Large intestine (tissue), 12 donors: Measurements from ENCODE around the gene CAPZA3. TPM values are rescaled to one million over a fixed set of nuclear protein-coding genes. Genes with fewer than 3 reads are reported as not detected.
"Not testable (repeated sequence)": the region's sequence is repeated elsewhere in the genome, so short reads cannot be mapped to it uniquely, and the experiment has no call there.

Source experiments
- DNase-seq, 2 donors: peaks; one replicate each; pipeline versions ENCODE4 v3.0.0 to v3.0.0-alpha.2; 2013
- H3K27ac ChIP-seq: one replicate; pipeline ENCODE4 v1.5.1; 2013; ENCODE audit warnings: low read length
- H3K27me3 ChIP-seq: 2 replicates; pipeline ENCODE4 v1.6.1; 2013; ENCODE audit warnings: low read length; ENCODE audit not compliant: control insufficient read depth, insufficient read depth
- H3K36me3 ChIP-seq: 2 replicates; pipeline ENCODE4 v1.6.1; 2013; ENCODE audit warnings: low read length; ENCODE audit not compliant: control insufficient read depth, insufficient read depth
- H3K4me1 ChIP-seq: one replicate; pipeline ENCODE4 v1.6.1; 2013; ENCODE audit warnings: low read length; ENCODE audit not compliant: control insufficient read depth, insufficient read depth
- H3K4me3 ChIP-seq: one replicate; pipeline ENCODE4 v1.5.1; 2013; ENCODE audit warnings: low read length
- H3K9me3 ChIP-seq: one replicate; pipeline ENCODE4 v1.6.1; 2013; ENCODE audit warnings: mild to moderate bottlenecking, low read depth, low read length, moderate library complexity; ENCODE audit not compliant: control insufficient read depth
- WGBS: methylation state at CpG from one replicate; pipeline ENCODE4 v1.1.5; 2013; ENCODE audit warnings: low lambda C conversion rate; ENCODE audit not compliant: insufficient coverage; 5-methylcytosine and 5-hydroxymethylcytosine counted together
- long read RNA-seq, 11 donors: transcript quantifications; one replicate each; lab custom pipeline, GENCODE V29; 2026
- polyA plus RNA-seq: library from polyadenylated mRNA; unstranded; fragments of 120-200 nt; gene quantifications from one replicate; pipeline ENCODE4 v1.2.1, GENCODE V29; 2013

CAPZA3 gene, protein sequence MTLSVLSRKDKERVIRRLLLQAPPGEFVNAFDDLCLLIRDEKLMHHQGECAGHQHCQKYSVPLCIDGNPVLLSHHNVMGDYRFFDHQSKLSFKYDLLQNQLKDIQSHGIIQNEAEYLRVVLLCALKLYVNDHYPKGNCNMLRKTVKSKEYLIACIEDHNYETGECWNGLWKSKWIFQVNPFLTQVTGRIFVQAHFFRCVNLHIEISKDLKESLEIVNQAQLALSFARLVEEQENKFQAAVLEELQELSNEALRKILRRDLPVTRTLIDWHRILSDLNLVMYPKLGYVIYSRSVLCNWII
- 0.04 TPM for polyA plus RNA-seq
- long read RNA-seq, donor 1 = 0 reads
- long read RNA-seq, donor 2 = 0 reads
- long read RNA-seq, donor 3 = 0 reads
- long read RNA-seq, donor 4 = 0 reads
- long read RNA-seq, donor 5 = 0 reads
- long read RNA-seq, donor 6 = 0 reads
- long read RNA-seq, donor 7 = 0 reads
- long read RNA-seq, donor 8 = 0 reads
- long read RNA-seq, donor 9 = 0 reads
- long read RNA-seq, donor 10 = 0 reads
- long read RNA-seq, donor 11 = 0 reads

DNA sequence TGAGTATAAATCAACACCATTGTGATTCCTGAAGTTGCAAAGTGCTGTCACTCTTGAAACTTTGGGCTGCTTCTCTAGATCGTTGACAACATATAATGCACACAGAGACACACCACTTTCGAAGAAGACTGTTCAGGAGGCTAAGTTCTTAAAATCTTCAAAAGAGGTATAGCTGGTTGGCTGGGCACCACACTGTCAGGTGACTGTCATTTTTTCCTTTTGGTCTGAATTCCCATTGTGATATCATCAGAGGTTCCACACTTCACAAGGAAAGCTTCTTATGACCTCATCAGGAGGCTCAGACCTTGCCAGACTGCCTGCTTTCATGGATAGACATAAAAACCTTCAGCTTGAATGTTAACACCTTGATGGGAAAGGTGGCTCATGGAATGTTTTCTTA lies at the start of gene CAPZA3, which contains the start of gene PLCZ1:
Gene CAPZA3 (plus strand): TSS at position 301 of the 400 bp plus-strand sequence. CDS start 150 bp downstream, outside the sequence.
Gene PLCZ1 (minus strand): TSS at position 194 of the 400 bp plus-strand sequence. CDS start 641 bp downstream, outside the sequence.
- WGBS = no CpG with 5 or more reads among the region's 2 CpGs
- H3K4me1 ChIP-seq = no peaks in the 10 kb centered on the region

DNA sequence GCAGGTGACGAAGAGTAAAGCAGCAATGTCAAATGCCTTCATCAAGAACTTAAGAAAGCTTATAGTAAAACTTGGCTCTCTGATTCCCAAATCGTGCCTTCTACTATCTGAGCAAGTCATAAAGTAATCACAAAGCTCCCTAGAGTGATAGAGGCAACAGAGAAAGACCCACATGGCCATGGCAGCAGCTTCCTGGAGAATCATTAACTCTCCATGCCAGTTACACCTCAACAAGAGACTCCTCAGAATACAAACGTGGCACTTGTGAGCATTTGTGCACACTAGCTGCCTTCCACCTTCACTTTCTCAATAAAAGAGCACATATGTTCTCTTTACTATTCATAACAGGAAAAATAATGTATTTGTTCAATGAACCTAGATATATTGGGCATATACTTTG lies 48.1 kb upstream of the CAPZA3 start:
- H3K4me1 ChIP-seq = peaks cover 3% of the 10 kb centered on the region
- no peak overlapping the region for H3K4me3 ChIP-seq
- peak; percentile 41 to 67 for DNase-seq
- WGBS = no CpG with 5 or more reads among the region's 3 CpGs
- no peaks in the 10 kb centered on the region for H3K27me3 ChIP-seq
- no peaks in the 10 kb centered on the region for H3K36me3 ChIP-seq
- no peaks in the 10 kb centered on the region for H3K9me3 ChIP-seq
- peak overlapping the region; percentile 34 for H3K27ac ChIP-seq

More for the DNA sequence above, at the start of gene CAPZA3, which contains the start of gene PLCZ1:
- Histone ChIP-seq H3K4me3 (no peak within 1 kb of the TSS), H3K27me3 (no peaks in the 10 kb centered on the region), H3K9me3 (peaks cover 19% of the 10 kb centered on the region), H3K36me3 (no peaks in the 10 kb centered on the region), H3K27ac (no peak within 1 kb of the TSS)
- DNase-seq = no peak

DNA sequence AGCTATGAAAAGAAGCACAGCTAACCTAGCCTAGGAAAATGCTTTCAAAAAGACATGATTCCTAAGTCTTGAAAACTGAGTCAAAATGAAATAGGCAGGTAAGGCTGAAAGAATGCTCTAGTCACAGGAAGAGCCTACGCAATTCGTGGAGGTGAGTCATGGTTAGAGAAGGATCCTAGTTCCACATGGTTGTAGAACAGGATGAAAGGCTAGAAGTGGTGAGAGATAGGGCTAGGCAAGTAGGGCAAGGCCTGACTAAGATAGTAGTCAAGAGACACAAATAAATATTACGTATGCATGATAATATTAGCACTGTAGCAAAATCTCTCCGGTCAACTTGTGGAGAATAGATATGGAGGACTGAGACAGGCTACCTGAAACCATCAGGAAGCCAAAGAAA lies 47.3 kb upstream of the CAPZA3 start:
- Histone ChIP-seq H3K36me3 (no peaks in the 10 kb centered on the region), H3K4me3 (no peak overlapping the region), H3K27me3 (no peaks in the 10 kb centered on the region), H3K27ac (peak overlapping the region; percentile 34), H3K9me3 (no peaks in the 10 kb centered on the region), H3K4me1 (peaks cover 3% of the 10 kb centered on the region)
- WGBS = 70% methylated on average over 2 of the region's 4 CpGs
- DNase-seq = peak; percentile 56 to 69

DNA sequence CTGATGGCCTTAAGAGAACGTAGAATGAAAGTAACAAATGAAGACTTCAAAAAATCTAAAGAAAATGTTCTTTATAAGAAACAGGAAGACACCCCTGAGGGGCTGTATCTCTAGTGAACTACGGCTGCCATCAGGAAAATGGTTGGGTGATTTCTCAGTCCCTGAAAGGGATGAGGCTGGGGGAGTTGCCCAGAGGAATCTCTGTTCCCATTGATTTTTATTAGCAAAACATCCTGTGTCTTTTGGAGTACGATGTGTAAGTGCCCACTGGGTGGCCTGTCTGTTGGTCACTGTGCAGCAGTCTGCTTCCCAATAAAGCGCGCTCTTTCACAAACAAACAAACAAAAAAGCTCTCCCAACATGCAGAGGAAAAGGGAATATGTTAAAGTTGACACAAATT lies 43.9 kb upstream of the CAPZA3 start:
- DNase-seq = not testable (repeated sequence)

DNA sequence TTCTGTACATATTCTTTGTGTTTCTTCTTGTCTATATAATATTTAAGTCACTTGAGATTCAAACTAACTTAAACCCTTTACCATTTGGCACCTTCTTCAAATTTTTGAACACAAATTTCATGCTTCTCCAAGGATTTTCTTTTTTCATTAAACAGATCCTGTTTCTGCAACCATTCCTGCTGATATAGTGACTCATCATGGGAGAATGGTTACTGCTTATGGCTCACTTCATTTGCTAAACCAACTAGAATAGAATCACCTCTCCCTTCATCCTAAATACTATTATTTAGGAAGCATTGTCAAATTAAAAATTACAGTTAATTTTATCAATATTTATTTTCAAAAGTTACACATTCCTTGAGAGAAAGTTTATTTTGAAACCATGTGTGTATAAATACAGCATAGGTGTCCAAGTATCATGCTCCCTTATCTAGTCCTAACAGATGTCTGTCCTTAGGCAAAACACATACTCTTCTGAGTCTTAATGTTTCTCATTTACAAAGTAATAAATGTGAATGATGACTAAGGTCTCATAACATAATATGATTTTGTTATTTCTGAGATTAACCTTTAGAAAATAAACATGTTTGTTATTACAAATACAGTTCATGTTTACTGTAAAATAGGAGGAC lies 40.8 kb upstream of the CAPZA3 start:
- Histone ChIP-seq H3K4me3 (no peak overlapping the region), H3K4me1 (no peaks in the 10 kb centered on the region), H3K27me3 (no peaks in the 10 kb centered on the region), H3K9me3 (no peaks in the 10 kb centered on the region), H3K36me3 (no peaks in the 10 kb centered on the region), H3K27ac (no peak overlapping the region)
- no peak for DNase-seq

More for the DNA sequence above, 43.9 kb upstream of the CAPZA3 start:
- not testable (repeated sequence) for H3K9me3 ChIP-seq, H3K27ac ChIP-seq, H3K4me1 ChIP-seq, H3K36me3 ChIP-seq, H3K4me3 ChIP-seq, H3K27me3 ChIP-seq
- WGBS = 100% methylated on average over 2 of the region's 5 CpGs

DNA sequence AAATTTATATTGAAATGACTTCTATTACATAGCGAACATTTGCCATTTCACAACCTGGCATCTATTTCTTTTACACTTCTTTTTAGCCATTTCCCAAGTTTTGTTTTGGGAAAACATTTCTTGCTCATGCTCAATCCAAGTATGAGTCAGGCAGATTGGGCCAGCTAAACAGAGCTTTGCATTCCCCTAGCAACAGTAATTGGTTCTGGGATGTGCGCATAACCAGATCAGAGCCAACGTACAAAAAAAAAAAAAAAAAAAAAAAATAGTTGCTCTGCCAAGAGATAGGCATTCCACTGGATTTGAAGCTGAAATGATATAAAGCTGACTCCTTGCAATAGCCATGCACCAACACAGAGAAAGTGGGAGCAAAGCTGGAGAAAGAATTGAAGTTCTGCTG lies 37.6 kb upstream of the CAPZA3 start:
- WGBS = no CpG with 5 or more reads among the region's 3 CpGs
- Histone ChIP-seq H3K4me3 (no peak overlapping the region), H3K27ac (no peak overlapping the region), H3K9me3 (no peaks in the 10 kb centered on the region), H3K4me1 (peaks cover 17% of the 10 kb centered on the region), H3K27me3 (no peaks in the 10 kb centered on the region), H3K36me3 (no peaks in the 10 kb centered on the region)
- DNase-seq = no peak

DNA sequence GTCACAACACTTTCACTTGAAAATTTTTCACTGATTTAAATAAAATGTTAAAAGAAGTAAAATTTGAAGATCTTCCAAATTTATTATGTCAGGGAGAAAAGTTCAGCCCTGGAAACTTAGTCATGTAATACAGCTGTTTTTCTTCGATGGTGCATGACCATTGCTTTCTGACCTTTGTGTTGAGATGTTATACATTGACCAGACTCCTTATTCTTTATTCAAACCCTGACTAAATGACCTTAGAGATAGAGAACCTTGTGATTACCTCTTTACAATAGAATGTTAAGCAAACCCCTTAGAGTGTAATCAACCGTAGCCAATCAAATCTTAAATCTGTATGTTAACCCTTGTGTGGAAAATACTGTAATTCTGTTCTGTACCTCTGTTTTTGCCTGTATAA lies 34.6 kb upstream of the CAPZA3 start:
- no peaks in the 10 kb centered on the region for H3K27me3 ChIP-seq
- no peak overlapping the region for H3K4me3 ChIP-seq
- H3K27ac ChIP-seq = peak overlapping the region; percentile 83
- peaks cover 3% of the 10 kb centered on the region for H3K9me3 ChIP-seq
- peak; percentile 27 to 76 for DNase-seq
- no CpG with 5 or more reads among the region's 2 CpGs for WGBS
- H3K36me3 ChIP-seq = no peaks in the 10 kb centered on the region
- peaks cover 17% of the 10 kb centered on the region for H3K4me1 ChIP-seq

DNA sequence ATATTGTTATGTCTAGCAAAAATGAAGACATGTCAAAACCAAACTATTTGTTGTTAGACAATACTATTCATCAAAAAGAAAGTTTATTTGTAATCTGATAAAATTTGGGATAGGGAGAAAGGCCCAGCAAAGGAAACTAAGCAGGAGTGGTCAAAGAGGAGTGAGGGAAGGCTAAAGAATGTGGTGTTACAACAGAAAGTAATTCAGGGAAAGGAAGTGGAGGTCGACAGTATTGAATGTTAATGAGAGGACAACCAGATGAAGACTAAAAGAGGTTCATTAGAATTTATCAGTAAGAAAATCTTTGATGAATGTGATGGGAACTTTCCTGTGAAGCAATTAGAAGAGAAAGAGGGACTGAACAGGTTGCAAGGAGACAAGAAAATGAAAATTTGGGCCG lies 34.0 kb upstream of the CAPZA3 start:
- 80% methylated on average over 1 of the region's 2 CpGs for WGBS
- no peaks in the 10 kb centered on the region for H3K36me3 ChIP-seq
- peaks cover 3% of the 10 kb centered on the region for H3K9me3 ChIP-seq
- H3K27ac ChIP-seq = peak overlapping the region; percentile 83
- no peak for DNase-seq
- H3K4me1 ChIP-seq = peaks cover 17% of the 10 kb centered on the region
- no peaks in the 10 kb centered on the region for H3K27me3 ChIP-seq
- H3K4me3 ChIP-seq = no peak overlapping the region

DNA sequence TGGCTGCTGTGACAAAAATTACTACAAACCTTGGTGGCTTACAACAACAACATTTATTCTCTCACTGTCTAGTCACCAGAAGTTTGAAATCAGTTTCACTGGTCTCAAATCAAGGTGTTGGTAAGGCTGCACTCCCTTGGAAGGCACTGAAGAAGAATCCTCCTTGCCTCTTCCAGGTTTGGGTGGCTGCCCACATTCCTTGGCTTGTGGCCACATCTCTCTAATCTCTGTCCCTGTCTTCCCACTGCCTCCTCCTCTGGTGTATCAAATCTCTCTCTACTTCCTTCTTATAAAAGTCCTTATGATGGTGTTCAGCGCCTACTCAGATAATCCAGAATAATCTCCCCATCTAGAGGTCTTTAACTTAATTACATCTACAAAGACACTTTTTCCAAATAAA lies 31.1 kb upstream of the CAPZA3 start:
- Histone ChIP-seq H3K36me3 (no peaks in the 10 kb centered on the region), H3K4me3 (no peak overlapping the region), H3K4me1 (peaks cover 17% of the 10 kb centered on the region), H3K27me3 (no peaks in the 10 kb centered on the region), H3K27ac (no peak overlapping the region), H3K9me3 (peaks cover 3% of the 10 kb centered on the region)
- no peak for DNase-seq
- no CpG with 5 or more reads among the region's 1 CpG for WGBS

DNA sequence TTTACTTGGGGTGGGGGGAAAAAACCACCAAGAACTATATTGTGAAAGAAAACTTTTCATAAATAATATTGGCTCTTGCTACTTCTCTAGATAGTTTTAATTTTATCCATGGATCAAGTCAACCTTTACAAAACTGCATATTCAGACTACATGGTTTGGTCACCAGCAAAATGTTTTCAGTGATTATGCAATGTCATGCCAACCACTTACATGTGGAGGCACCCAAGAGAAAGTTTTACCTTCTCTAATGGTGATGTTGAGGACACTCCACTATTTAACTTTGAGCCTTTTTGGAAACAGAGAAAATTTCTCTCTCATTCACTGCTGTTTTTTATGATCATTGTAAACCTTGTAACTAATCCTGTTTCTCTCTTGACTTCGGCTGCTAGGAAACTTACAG lies 21.7 kb upstream of the CAPZA3 start:
- H3K27me3 ChIP-seq = no peaks in the 10 kb centered on the region
- WGBS = 100% methylated on average over 1 of the region's 1 CpG
- H3K4me1 ChIP-seq = no peaks in the 10 kb centered on the region
- no peaks in the 10 kb centered on the region for H3K36me3 ChIP-seq
- DNase-seq = no peak
- H3K4me3 ChIP-seq = no peak overlapping the region
- H3K27ac ChIP-seq = no peak overlapping the region
- H3K9me3 ChIP-seq = no peaks in the 10 kb centered on the region
